GM23338 (cell line): ENCODE data around the gene KAZALD1. TPM values are rescaled to one million over a fixed set of nuclear protein-coding genes. Genes with fewer than 3 reads are reported as not detected.

ENCODE experiments used
- ATAC-seq: fragments of 200-7000 bp; cut with Tn5 transposase; 3 replicates; pipeline ENCODE4 v1.9.1; 2020
- DNase-seq: peaks from one replicate; pipeline ENCODE4 v3.0.0-alpha.2; 2015; ENCODE audit warnings: low spot score
- H2AFZ ChIP-seq: fragments of 200-600 bp; sonication (generic); 2 replicates; pipeline ENCODE4 v1.8.0; 2016; ENCODE audit warnings: antibody characterized with exemption, mild to moderate bottlenecking, moderate library complexity
- H3F3A ChIP-seq: fragments of 200-600 bp; sonication (generic); replicated peaks from 2 replicates; pipeline ENCODE4 v1.8.0; 2017; ENCODE audit warnings: antibody characterized with exemption, mixed run types, low read depth
- H3K27ac ChIP-seq: fragments of 200-600 bp; sonication (generic); 2 replicates; pipeline ENCODE4 v1.6.1; 2016; ENCODE audit warnings: low read depth
- H3K27me3 ChIP-seq: fragments of 200-600 bp; sonication (generic); 2 replicates; pipeline ENCODE4 v1.8.0; 2016; ENCODE audit warnings: mild to moderate bottlenecking, mixed run types, moderate library complexity; ENCODE audit not compliant: insufficient read depth
- H3K36me3 ChIP-seq: fragments of 200-600 bp; sonication (generic); 2 replicates; pipeline ENCODE4 v1.8.0; 2016; ENCODE audit warnings: mild to moderate bottlenecking; ENCODE audit not compliant: insufficient read depth
- H3K4me1 ChIP-seq: fragments of 200-600 bp; sonication (generic); 2 replicates; pipeline ENCODE4 v1.8.0; 2016; ENCODE audit warnings: mild to moderate bottlenecking, moderate library complexity; ENCODE audit not compliant: insufficient read depth
- H3K4me2 ChIP-seq: fragments of 200-600 bp; sonication (generic); 2 replicates; pipeline ENCODE4 v1.7.1; 2017; ENCODE audit warnings: mixed run types
- H3K4me3 ChIP-seq: fragments of 200-600 bp; sonication (generic); 2 replicates; pipeline ENCODE4 v1.6.1; 2016; ENCODE audit warnings: mixed run types
- H3K79me2 ChIP-seq: fragments of 200-600 bp; sonication (generic); replicated peaks from 2 replicates; pipeline ENCODE4 v1.8.0; 2017; ENCODE audit warnings: mild to moderate bottlenecking; ENCODE audit not compliant: insufficient read depth
- H3K9me2 ChIP-seq: fragments of 200-600 bp; sonication (generic); 2 replicates; pipeline ENCODE4 v1.8.0; 2017; ENCODE audit not compliant: insufficient read depth
- H4K20me1 ChIP-seq: fragments of 200-600 bp; sonication (generic); replicated peaks from 2 replicates; pipeline ENCODE4 v1.8.0; 2017; ENCODE audit warnings: mild to moderate bottlenecking; ENCODE audit not compliant: insufficient read depth
- H3K27ac Mint-ChIP-seq: 2 replicates; pipeline ENCODE4 v1.8.0; 2020; ENCODE audit warnings: inconsistent platforms, mild to moderate bottlenecking, moderate library complexity, mixed read lengths
- H3K27me3 Mint-ChIP-seq: 3 replicates; pipeline ENCODE4 v1.8.0; 2022; ENCODE audit warnings: low read depth, mild to moderate bottlenecking, moderate library complexity, mixed read lengths, inconsistent platforms; ENCODE audit not compliant: insufficient read depth, poor library complexity
- H3K36me3 Mint-ChIP-seq: 3 replicates; pipeline ENCODE4 v1.8.0; 2021; ENCODE audit warnings: low read depth, mild to moderate bottlenecking, inconsistent platforms, moderate library complexity, mixed read lengths
- H3K4me1 Mint-ChIP-seq: 3 replicates; pipeline ENCODE4 v1.8.0; 2020; ENCODE audit warnings: mild to moderate bottlenecking, inconsistent platforms, mixed read lengths
- H3K4me3 Mint-ChIP-seq: 3 replicates; pipeline ENCODE4 v1.8.0; 2021; ENCODE audit warnings: moderate library complexity, mild to moderate bottlenecking, inconsistent platforms, mixed read lengths
- H3K9me3 Mint-ChIP-seq: 3 replicates; pipeline ENCODE4 v1.8.0; 2020; ENCODE audit warnings: moderate library complexity, mild to moderate bottlenecking, inconsistent platforms, mixed read lengths
- CREB1 ChIP-seq: fragments of 250-450 bp; sonication (Bioruptor Pico); IDR thresholded peaks from 2 replicates; pipeline ENCODE4 v1.5.0; 2020; ENCODE audit warnings: low read depth, mild to moderate bottlenecking, moderate library complexity
- EZH2 ChIP-seq: fragments of 200-600 bp; sonication (generic); IDR thresholded peaks from one replicate; pipeline ENCODE4 v1.8.0; 2017; ENCODE audit warnings: antibody characterized with exemption, mild to moderate bottlenecking, low read depth; ENCODE audit not compliant: unreplicated experiment
- EZH2phosphoT487 ChIP-seq: fragments of 200-600 bp; sonication (generic); IDR thresholded peaks from one replicate; pipeline ENCODE4 v1.8.1; 2018; ENCODE audit warnings: antibody characterized with exemption; ENCODE audit not compliant: unreplicated experiment
- JUNB ChIP-seq: IDR thresholded peaks from one replicate; pipeline ENCODE4 v1.6.1; 2016; ENCODE audit warnings: antibody characterized with exemption; ENCODE audit not compliant: unreplicated experiment
- NANOG ChIP-seq: IDR thresholded peaks from 2 replicates; pipeline ENCODE4 v1.6.1; 2016; ENCODE audit warnings: antibody characterized with exemption, borderline replicate concordance
- POLR2AphosphoS5 ChIP-seq: IDR thresholded peaks from 2 replicates; pipeline ENCODE4 v1.6.1; 2016; ENCODE audit warnings: antibody characterized with exemption, low read depth
- STAT1 ChIP-seq: IDR thresholded peaks from one replicate; pipeline ENCODE4 v1.6.1; 2016; ENCODE audit warnings: antibody characterized with exemption; ENCODE audit not compliant: unreplicated experiment
- ZNF114 ChIP-seq: fragments of 250-450 bp; sonication (Bioruptor Pico); IDR thresholded peaks from 2 replicates; pipeline ENCODE4 v1.5.0; 2020; ENCODE audit warnings: mild to moderate bottlenecking, moderate library complexity
- ZNF331 ChIP-seq: fragments of 250-450 bp; sonication (Bioruptor Pico); IDR thresholded peaks from 2 replicates; pipeline ENCODE4 v1.5.0; 2020; ENCODE audit warnings: low read depth, mild to moderate bottlenecking, moderate library complexity
- polyA plus RNA-seq: library from polyadenylated mRNA; unstranded; fragments of >200 nt; fragmentation: Nextera tagmentation; extraction: Ambion mirVana; gene quantifications from 2 replicates; pipeline ENCODE4 v1.2.1, GENCODE V29; 2016
- total RNA-seq: library from RNA; depleted of rRNA; stranded (reverse); fragments of >200 nt; shearing (Covaris generic); gene quantifications from 2 replicates; pipeline ENCODE4 v1.2.3, GENCODE V29; 2014
- TF ChIP-seq, protein P1 (sequence below): IDR thresholded peaks from one replicate; pipeline ENCODE4 v1.6.1; 2018; ENCODE audit warnings: antibody characterized with exemption; ENCODE audit not compliant: unreplicated experiment
- TF ChIP-seq, protein P2 (sequence below): IDR thresholded peaks from 2 replicates; pipeline ENCODE4 v1.6.1; 2016; ENCODE audit warnings: antibody characterized with exemption
- TF ChIP-seq, protein P3 (sequence below), 2 experiments: fragments of 200-600 bp in 1 of 2; sonication (generic) in 1 of 2; conservative IDR thresholded peaks; 2 replicates each; pipeline versions ENCODE4 v1.5.1 to v1.6.1; 2016 to 2017; ENCODE audit warnings: antibody characterized with exemption in 2 of 2, low read depth in 2 of 2, mild to moderate bottlenecking in 2 of 2, moderate library complexity in 1 of 2
- TF ChIP-seq, protein P4 (sequence below): fragments of 250-450 bp; sonication (Bioruptor Pico); IDR thresholded peaks from 2 replicates; pipeline ENCODE4 v1.5.0; 2020; ENCODE audit warnings: mild to moderate bottlenecking, moderate library complexity

Gene KAZALD1
- total and polyA plus RNA-seq, 2 experiments from 2014 or later = 0.27 to 1.3 TPM

DNA sequence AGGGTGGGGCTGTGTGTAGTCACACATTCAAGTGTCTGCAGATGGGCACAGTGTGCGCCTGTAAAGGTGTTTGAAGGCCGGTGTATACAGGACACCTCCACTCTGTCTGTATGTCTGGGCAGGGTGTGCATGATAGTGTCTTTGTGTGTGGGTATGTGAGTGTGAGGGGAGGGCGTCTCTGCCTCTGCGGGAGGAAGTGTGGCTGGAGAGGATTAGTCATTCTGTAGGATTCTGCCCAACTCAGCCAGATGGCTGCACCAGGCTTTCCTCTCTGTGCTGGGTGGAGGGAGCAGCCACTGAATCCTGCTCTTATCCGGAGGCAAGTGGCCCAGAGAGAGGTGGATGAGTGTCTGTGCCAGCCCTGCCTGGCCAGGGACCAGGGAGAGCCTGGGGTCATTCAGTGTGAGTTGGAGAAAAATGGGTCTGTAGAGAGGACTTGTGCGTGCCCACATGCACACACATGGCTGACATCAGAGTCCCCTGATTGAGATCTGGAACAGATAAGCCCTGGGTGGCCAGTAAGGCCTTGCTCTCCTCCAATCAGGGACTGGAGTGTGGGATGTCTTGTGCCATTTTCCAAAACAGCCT, 29.1 kb upstream of the KAZALD1 start:
- Histone ChIP-seq H3K79me2 (no peaks in the 10 kb centered on the region), H3F3A (no peaks in the 10 kb centered on the region), H3K27me3 (peaks cover 61% of the 10 kb centered on the region), H3K4me2 (peak overlapping the region; percentile 100), H2AFZ (peak overlapping the region; percentile 99), H3K9me2 (no peaks in the 10 kb centered on the region), H3K4me3 (peak overlapping the region; percentile 87), H3K36me3 (no peaks in the 10 kb centered on the region), H4K20me1 (no peaks in the 10 kb centered on the region; the same call in 1 of the 2 replicates), H3K4me1 (peaks cover 23% of the 10 kb centered on the region; the same call in 1 of the 2 replicates), H3K27ac (no peak overlapping the region)
- Mint-ChIP-seq H3K36me3 (no peaks in the 10 kb centered on the region; the same call in 2 of the 3 replicates), H3K27ac (no peak overlapping the region), H3K4me1 (peaks cover 20% of the 10 kb centered on the region), H3K9me3 (no peaks in the 10 kb centered on the region), H3K4me3 (peak overlapping the region; percentile 65), H3K27me3 (peaks cover 52% of the 10 kb centered on the region)
- DNase-seq (no peak), ATAC-seq (no peak)
- no peak for TF ChIP-seq NANOG
- TF ChIP-seq, protein P1, sequence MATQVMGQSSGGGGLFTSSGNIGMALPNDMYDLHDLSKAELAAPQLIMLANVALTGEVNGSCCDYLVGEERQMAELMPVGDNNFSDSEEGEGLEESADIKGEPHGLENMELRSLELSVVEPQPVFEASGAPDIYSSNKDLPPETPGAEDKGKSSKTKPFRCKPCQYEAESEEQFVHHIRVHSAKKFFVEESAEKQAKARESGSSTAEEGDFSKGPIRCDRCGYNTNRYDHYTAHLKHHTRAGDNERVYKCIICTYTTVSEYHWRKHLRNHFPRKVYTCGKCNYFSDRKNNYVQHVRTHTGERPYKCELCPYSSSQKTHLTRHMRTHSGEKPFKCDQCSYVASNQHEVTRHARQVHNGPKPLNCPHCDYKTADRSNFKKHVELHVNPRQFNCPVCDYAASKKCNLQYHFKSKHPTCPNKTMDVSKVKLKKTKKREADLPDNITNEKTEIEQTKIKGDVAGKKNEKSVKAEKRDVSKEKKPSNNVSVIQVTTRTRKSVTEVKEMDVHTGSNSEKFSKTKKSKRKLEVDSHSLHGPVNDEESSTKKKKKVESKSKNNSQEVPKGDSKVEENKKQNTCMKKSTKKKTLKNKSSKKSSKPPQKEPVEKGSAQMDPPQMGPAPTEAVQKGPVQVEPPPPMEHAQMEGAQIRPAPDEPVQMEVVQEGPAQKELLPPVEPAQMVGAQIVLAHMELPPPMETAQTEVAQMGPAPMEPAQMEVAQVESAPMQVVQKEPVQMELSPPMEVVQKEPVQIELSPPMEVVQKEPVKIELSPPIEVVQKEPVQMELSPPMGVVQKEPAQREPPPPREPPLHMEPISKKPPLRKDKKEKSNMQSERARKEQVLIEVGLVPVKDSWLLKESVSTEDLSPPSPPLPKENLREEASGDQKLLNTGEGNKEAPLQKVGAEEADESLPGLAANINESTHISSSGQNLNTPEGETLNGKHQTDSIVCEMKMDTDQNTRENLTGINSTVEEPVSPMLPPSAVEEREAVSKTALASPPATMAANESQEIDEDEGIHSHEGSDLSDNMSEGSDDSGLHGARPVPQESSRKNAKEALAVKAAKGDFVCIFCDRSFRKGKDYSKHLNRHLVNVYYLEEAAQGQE = no peak
- no peak for TF ChIP-seq CREB1
- TF ChIP-seq, protein P2, sequence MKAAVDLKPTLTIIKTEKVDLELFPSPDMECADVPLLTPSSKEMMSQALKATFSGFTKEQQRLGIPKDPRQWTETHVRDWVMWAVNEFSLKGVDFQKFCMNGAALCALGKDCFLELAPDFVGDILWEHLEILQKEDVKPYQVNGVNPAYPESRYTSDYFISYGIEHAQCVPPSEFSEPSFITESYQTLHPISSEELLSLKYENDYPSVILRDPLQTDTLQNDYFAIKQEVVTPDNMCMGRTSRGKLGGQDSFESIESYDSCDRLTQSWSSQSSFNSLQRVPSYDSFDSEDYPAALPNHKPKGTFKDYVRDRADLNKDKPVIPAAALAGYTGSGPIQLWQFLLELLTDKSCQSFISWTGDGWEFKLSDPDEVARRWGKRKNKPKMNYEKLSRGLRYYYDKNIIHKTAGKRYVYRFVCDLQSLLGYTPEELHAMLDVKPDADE = no peak
- no peak for TF ChIP-seq STAT1
- TF ChIP-seq POLR2AphosphoS5 = no peak
- TF ChIP-seq, protein P3, sequence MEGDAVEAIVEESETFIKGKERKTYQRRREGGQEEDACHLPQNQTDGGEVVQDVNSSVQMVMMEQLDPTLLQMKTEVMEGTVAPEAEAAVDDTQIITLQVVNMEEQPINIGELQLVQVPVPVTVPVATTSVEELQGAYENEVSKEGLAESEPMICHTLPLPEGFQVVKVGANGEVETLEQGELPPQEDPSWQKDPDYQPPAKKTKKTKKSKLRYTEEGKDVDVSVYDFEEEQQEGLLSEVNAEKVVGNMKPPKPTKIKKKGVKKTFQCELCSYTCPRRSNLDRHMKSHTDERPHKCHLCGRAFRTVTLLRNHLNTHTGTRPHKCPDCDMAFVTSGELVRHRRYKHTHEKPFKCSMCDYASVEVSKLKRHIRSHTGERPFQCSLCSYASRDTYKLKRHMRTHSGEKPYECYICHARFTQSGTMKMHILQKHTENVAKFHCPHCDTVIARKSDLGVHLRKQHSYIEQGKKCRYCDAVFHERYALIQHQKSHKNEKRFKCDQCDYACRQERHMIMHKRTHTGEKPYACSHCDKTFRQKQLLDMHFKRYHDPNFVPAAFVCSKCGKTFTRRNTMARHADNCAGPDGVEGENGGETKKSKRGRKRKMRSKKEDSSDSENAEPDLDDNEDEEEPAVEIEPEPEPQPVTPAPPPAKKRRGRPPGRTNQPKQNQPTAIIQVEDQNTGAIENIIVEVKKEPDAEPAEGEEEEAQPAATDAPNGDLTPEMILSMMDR (conservative IDR thresholded peaks at IDR 0.05; ENCODE audit: low read depth in 2 of 2) = no peak
- no peak for TF ChIP-seq EZH2phosphoT487
- no peak for TF ChIP-seq EZH2
- TF ChIP-seq ZNF114 (CRISPR knock-in tag) = no peak
- no peak for TF ChIP-seq ZNF331 (CRISPR knock-in tag)
- TF ChIP-seq JUNB = no peak
- TF ChIP-seq, protein P4, sequence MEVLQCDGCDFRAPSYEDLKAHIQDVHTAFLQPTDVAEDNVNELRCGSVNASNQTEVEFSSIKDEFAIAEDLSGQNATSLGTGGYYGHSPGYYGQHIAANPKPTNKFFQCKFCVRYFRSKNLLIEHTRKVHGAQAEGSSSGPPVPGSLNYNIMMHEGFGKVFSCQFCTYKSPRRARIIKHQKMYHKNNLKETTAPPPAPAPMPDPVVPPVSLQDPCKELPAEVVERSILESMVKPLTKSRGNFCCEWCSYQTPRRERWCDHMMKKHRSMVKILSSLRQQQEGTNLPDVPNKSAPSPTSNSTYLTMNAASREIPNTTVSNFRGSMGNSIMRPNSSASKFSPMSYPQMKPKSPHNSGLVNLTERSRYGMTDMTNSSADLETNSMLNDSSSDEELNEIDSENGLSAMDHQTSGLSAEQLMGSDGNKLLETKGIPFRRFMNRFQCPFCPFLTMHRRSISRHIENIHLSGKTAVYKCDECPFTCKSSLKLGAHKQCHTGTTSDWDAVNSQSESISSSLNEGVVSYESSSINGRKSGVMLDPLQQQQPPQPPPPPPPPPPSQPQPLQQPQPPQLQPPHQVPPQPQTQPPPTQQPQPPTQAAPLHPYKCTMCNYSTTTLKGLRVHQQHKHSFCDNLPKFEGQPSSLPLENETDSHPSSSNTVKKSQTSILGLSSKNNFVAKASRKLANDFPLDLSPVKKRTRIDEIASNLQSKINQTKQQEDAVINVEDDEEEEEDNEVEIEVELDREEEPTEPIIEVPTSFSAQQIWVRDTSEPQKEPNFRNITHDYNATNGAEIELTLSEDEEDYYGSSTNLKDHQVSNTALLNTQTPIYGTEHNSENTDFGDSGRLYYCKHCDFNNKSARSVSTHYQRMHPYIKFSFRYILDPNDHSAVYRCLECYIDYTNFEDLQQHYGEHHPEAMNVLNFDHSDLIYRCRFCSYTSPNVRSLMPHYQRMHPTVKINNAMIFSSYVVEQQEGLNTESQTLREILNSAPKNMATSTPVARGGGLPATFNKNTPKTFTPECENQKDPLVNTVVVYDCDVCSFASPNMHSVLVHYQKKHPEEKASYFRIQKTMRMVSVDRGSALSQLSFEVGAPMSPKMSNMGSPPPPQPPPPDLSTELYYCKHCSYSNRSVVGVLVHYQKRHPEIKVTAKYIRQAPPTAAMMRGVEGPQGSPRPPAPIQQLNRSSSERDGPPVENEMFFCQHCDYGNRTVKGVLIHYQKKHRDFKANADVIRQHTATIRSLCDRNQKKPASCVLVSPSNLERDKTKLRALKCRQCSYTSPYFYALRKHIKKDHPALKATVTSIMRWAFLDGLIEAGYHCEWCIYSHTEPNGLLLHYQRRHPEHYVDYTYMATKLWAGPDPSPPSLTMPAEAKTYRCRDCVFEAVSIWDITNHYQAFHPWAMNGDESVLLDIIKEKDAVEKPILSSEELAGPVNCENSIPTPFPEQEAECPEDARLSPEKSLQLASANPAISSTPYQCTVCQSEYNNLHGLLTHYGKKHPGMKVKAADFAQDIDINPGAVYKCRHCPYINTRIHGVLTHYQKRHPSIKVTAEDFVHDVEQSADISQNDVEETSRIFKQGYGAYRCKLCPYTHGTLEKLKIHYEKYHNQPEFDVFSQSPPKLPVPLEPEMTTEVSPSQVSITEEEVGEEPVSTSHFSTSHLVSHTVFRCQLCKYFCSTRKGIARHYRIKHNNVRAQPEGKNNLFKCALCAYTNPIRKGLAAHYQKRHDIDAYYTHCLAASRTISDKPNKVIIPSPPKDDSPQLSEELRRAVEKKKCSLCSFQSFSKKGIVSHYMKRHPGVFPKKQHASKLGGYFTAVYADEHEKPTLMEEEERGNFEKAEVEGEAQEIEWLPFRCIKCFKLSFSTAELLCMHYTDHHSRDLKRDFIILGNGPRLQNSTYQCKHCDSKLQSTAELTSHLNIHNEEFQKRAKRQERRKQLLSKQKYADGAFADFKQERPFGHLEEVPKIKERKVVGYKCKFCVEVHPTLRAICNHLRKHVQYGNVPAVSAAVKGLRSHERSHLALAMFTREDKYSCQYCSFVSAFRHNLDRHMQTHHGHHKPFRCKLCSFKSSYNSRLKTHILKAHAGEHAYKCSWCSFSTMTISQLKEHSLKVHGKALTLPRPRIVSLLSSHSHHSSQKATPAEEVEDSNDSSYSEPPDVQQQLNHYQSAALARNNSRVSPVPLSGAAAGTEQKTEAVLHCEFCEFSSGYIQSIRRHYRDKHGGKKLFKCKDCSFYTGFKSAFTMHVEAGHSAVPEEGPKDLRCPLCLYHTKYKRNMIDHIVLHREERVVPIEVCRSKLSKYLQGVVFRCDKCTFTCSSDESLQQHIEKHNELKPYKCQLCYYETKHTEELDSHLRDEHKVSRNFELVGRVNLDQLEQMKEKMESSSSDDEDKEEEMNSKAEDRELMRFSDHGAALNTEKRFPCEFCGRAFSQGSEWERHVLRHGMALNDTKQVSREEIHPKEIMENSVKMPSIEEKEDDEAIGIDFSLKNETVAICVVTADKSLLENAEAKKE (CRISPR knock-in tag) = no peak
